Panc1 (cell line): ENCODE results near the gene C1orf74.

Source experiments
- POLR2AphosphoS5 ChIP-seq: IDR thresholded peaks from 2 replicates; pipeline ENCODE4 v1.6.1; 2012; ENCODE audit warnings: mild to moderate bottlenecking, low read depth, low read length, moderate library complexity
- SIN3A ChIP-seq: IDR thresholded peaks from 2 replicates; pipeline ENCODE4 v1.6.1; 2012; ENCODE audit warnings: low read depth, mild to moderate bottlenecking, low read length, moderate library complexity, borderline replicate concordance; ENCODE audit not compliant: insufficient read depth
- TF ChIP-seq, protein P1 (sequence below): fragments of 450-650 bp; IDR thresholded peaks from 2 replicates; pipeline ENCODE4 v1.5.1; 2017; ENCODE audit warnings: mild to moderate bottlenecking
- TF ChIP-seq, protein P2 (sequence below), 2 experiments: IDR thresholded peaks; 2 replicates each; pipeline ENCODE4 v1.6.1; 2011 to 2012; ENCODE audit warnings: low read depth in 2 of 2, control low read depth in 1 of 2, low read length in 1 of 2, mild to moderate bottlenecking in 1 of 2, moderate library complexity in 1 of 2; ENCODE audit not compliant: insufficient read depth in 1 of 2

DNA sequence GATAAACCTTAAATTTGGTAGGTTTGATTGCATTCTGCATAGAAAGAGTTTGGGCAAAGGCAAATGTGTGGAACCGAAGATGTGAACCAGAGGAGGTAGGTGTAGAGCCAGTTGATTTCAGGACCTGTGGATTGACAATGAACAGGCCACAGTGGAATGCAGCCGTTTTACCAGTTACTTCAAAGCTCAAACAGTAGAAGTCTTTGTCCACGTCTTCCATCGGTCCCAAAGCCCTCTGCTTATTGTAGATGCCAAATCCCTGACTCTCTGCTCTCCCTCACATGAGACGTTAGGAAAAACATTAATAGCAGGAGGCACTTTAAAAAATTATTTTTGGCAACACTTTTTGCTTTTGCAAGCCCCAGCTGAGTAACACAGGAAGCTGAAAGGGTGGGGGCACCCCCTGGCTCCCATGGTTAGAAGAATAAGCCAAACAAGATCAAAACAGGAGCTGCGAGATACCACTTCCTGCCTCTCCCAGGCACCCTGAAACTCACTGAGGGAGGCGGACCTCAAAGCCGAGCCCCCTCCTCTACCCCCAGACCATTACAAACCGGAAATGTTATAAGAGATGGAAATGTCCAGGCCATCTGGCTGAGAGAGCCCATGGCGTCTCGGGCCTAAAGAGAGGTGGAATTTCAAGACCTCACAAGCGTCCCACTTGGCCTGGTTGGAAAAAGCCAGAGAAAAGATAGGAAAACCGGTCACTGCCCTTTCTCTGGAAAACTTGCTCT lies 15.0 kb downstream of the C1orf74 start:
- TF ChIP-seq, protein P1, sequence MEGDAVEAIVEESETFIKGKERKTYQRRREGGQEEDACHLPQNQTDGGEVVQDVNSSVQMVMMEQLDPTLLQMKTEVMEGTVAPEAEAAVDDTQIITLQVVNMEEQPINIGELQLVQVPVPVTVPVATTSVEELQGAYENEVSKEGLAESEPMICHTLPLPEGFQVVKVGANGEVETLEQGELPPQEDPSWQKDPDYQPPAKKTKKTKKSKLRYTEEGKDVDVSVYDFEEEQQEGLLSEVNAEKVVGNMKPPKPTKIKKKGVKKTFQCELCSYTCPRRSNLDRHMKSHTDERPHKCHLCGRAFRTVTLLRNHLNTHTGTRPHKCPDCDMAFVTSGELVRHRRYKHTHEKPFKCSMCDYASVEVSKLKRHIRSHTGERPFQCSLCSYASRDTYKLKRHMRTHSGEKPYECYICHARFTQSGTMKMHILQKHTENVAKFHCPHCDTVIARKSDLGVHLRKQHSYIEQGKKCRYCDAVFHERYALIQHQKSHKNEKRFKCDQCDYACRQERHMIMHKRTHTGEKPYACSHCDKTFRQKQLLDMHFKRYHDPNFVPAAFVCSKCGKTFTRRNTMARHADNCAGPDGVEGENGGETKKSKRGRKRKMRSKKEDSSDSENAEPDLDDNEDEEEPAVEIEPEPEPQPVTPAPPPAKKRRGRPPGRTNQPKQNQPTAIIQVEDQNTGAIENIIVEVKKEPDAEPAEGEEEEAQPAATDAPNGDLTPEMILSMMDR = no peak
- TF ChIP-seq SIN3A = no peak
- TF ChIP-seq, protein P2, sequence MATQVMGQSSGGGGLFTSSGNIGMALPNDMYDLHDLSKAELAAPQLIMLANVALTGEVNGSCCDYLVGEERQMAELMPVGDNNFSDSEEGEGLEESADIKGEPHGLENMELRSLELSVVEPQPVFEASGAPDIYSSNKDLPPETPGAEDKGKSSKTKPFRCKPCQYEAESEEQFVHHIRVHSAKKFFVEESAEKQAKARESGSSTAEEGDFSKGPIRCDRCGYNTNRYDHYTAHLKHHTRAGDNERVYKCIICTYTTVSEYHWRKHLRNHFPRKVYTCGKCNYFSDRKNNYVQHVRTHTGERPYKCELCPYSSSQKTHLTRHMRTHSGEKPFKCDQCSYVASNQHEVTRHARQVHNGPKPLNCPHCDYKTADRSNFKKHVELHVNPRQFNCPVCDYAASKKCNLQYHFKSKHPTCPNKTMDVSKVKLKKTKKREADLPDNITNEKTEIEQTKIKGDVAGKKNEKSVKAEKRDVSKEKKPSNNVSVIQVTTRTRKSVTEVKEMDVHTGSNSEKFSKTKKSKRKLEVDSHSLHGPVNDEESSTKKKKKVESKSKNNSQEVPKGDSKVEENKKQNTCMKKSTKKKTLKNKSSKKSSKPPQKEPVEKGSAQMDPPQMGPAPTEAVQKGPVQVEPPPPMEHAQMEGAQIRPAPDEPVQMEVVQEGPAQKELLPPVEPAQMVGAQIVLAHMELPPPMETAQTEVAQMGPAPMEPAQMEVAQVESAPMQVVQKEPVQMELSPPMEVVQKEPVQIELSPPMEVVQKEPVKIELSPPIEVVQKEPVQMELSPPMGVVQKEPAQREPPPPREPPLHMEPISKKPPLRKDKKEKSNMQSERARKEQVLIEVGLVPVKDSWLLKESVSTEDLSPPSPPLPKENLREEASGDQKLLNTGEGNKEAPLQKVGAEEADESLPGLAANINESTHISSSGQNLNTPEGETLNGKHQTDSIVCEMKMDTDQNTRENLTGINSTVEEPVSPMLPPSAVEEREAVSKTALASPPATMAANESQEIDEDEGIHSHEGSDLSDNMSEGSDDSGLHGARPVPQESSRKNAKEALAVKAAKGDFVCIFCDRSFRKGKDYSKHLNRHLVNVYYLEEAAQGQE (IDR thresholded peaks at IDR 0.05; ENCODE audit: insufficient read depth in 1 of 2, low read depth in 2 of 2, low read length in 1 of 2) = no peak
- TF ChIP-seq POLR2AphosphoS5 = no peak
